Measurements from ENCODE around the gene SHMT2.

DNA sequence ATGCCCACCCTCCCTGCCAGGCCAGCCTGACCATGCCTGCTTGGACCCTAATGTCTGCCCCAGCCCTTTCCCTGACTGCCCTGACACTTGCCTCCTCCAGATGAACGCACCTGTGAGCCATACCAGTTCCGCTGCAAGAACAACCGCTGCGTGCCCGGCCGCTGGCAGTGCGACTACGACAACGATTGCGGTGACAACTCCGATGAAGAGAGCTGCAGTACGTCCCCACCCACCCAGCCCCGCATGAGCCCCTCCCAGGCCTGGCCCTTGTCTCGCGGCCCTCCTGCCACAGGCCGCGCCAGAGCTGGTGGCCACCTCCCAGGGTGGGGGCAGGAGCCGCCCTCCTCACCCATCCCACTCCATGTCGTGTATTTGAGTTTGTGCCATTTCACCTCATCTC, 27.2 kb upstream of the SHMT2 start:
- TF ChIP-seq SUZ12 (IDR thresholded peaks at IDR 0.05; ENCODE audit: extremely low read depth, insufficient read depth, insufficient read length): no peak
- no peak for TF ChIP-seq ZNF274 (IDR thresholded peaks at IDR 0.05; ENCODE audit: low read depth, low read length)
- no peak for TF ChIP-seq YY1 (IDR thresholded peaks at IDR 0.05; ENCODE audit: insufficient read depth, insufficient read length)

All from NT2/D1 (cell line).